Left lobe of liver (tissue), 2 donors: Measurements from ENCODE around the gene BCKDHA. TPM values are rescaled to one million over a fixed set of nuclear protein-coding genes. Genes with fewer than 3 reads are reported as not detected.
"Not testable (repeated sequence)": the region's sequence is repeated elsewhere in the genome, so short reads cannot be mapped to it uniquely, and the experiment has no call there.

Source experiments
- ATAC-seq: fragments of 200-7000 bp; cut with Tn5 transposase; one replicate; pipeline ENCODE4 v1.9.1; 2020; ENCODE audit warnings: mild to moderate bottlenecking, moderate library complexity
- DNase-seq: peaks from one replicate; pipeline ENCODE4 v3.0.0-alpha.2; 2020; ENCODE audit warnings: low spot score
- total RNA-seq: library from RNA; stranded (reverse); gene quantifications from one replicate; pipeline ENCODE4 v1.2.1, GENCODE V29; 2021
- donor health status: DM: no; HTN: no; CAD: no; lungs with moderate emphysema.
- donor health status: DM: no; HTN: yes; CAD: no.

BCKDHA gene
- total RNA-seq, 1 donor from 2014 or later: 64.4 TPM

DNA sequence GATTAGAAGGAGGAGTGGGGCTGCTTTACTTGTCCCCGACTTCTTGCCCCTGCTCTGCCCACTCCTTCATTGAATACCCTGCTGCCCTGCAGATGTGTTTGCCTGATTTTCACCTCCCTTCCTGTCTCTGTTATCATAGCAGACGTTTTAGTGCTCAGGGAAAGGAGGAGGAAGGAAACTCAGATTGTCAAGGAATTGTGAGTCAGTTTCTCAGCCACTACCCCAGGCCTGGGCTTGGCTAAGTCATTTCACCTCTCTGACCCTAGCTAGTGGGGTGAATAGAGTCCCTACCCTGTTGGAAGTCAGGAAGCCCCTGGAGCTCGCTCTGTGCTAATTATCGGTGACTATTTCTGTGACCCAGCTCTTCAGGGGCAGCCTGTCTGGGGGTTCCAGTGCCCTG is 3.9 kb downstream of the BCKDHA start:
- no peak for DNase-seq
- no peak for ATAC-seq

GRCh38 chr19:41402010-41402409 is 4.4 kb downstream of the BCKDHA start:
- DNase-seq: no peak
- ATAC-seq: no peak

GRCh38 chr19:41403181-41403970 is 5.8 kb downstream of the BCKDHA start:
- no peak for DNase-seq
- ATAC-seq: peak; percentile 29

GRCh38 chr19:41405776-41406175 is 8.2 kb downstream of the BCKDHA start:
- no peak for ATAC-seq
- no peak for DNase-seq

DNA sequence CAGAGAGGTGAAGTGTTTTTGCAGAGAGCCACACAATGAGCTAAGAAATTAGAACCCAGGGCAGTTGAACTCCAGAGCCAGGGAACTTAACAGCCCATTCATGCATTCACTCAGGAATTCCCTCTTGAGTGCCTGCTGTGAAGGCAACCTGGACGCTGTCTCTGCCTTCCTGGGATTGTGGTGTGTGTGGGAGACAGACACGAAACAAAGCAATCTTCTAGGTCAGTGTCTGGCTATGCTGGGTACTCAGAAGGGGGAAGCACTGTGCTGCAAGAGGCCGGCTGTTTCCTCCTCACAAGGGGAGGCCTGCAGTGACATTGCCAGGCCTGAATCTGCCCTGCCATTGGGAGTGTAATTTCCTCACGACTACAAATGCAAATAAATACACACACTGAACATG is 9.7 kb downstream of the BCKDHA start:
- ATAC-seq (peak; percentile 44), DNase-seq (no peak)

DNA sequence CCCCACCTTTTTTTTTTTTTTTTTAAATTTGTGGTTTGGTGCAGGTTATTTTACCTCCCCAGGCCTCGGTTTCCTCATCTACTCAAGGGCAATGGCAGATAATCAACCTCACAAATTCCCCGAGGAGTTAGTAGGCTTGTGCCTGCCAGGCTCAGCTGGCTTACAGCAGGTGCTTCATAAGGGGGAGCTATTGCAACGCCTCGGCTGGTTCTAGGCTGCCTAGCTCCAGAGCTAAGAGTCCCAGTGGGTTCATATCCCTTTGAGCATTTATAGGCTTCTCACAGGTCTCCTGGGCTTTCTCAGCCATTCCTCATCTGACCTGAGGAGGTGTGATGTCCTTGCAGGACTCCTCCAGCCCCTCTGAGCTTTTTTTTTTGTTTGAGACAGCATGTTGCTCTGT is 10.6 kb downstream of the BCKDHA start:
- DNase-seq: no peak
- no peak for ATAC-seq

- not testable (repeated sequence) for ATAC-seq, DNase-seq
These were observed 11.2 kb downstream of the BCKDHA start for GRCh38 chr19:41408846-41409245.

- ATAC-seq: peak; percentile 93
- no peak for DNase-seq
These were observed 11.7 kb downstream of the BCKDHA start for GRCh38 chr19:41409288-41409687.

- DNase-seq (no peak), ATAC-seq (no peak)
These were observed 12.9 kb downstream of the BCKDHA start for GRCh38 chr19:41410336-41411054.

DNA sequence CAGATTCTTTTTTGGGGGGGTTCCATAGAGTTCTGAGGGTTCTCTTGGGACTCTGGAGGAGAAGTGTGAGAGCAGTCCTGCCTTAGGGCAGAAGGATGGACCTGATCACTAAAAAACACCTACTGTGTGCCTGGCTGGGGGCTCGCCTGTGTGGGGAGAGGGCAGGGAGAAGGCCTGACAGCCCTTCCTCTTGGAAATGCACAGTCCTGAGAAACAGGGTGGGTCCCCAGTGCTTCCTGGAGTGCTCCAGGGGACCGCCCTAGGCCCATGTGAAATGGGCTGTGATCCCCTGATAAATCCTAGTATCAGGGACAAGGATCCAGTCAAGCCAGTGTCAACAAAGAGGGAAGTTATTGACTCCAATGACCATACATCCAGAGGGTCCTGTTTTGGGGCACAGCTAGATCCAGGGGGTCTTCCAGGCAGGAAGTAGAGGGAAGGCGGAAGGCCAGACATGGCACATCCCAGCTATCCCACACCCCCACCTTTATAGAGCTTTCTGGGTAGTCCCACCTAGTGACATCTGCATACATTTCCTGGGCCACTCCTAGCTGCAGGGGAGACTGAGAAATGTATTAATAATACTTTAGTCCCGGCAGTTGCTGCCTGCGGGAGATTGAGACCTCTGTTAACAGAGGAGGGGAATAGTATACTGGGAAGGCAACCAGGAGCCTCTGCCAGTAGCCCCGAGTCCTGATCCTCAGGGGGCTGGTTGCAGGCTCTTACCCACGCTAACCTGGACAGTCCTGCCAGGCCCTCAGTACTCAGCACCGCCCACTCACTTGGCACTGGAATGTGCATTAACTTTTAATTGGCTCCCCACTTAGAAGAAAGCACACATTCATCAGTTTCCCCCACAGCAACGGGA is 13.7 kb downstream of the BCKDHA start:
- no peak for ATAC-seq

DNA sequence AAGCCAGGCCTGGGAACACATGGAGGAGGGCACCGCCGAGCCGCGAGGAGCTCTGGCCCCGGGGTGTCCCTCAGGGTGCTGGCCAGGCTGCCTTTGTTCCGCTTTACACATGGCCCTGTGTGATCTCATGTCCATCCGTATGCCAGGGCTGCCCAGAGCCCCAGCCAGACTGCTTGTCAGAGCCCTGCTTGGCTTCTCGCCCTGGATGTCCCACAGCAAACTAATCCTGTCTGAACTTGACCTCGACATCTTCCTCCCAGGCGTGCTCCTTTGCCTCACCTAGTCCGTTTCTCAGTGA is 14.3 kb downstream of the BCKDHA start:
- ATAC-seq (no peak), DNase-seq (no peak)

More for the DNA sequence above, 13.7 kb downstream of the BCKDHA start:
- no peak for DNase-seq

DNA sequence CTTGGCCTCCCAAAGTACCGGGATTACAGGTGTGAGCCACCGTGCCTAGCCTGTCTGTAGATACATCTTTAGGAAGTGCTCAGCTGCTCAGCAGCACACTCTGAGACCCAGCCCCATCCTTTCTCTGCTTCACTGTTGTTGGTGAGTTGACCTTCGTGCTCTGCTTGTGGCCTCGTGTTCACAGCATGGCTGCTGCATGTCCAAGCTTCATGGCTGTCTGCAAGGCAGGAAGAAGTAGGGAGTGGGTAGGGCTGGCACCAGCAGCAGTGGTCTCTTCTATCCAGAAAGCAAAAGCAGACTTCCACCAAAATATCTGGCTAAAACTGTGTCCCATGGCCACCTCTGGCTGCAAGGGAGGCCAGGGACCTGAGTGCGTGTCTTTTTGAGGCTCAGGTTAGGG is 15.3 kb downstream of the BCKDHA start:
- ATAC-seq: no peak
- no peak for DNase-seq

DNA sequence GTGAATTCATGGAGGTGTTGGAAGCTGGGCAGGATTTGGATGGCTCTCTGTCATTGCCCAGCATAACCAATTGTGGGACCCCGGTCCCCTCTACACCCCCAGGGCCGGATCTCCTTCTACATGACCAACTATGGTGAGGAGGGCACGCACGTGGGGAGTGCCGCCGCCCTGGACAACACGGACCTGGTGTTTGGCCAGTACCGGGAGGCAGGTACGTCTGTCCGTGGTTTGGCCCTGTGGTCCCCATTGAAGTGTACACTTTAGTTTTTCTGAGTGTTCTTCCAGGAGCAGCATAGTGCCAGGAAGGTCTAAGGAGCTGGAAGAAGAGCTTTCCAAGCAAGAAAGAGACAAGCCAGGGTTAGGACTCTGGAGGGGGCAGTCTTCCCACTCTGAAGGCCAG is 16.3 kb downstream of the BCKDHA start:
- DNase-seq (no peak), ATAC-seq (no peak)

DNA sequence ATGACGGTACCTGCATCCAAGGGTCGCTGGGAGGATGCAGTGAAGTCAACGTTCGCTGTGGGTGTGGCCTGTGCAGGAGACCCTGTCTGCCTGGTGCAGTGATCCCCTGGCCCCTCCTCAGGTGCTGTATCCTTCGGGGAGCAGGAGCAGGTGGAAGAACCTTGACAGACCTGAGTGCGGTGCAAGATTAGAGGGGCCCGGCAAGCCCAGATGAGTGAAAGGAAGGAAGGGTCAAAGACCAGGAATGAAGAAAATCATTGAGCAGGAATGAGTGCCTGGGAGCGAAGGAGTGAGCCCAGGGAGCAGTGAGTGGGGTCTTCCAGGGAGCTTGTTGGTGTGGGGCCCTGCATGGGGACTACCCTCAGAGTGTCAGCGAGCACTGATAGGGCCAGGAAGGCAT is 16.8 kb downstream of the BCKDHA start:
- ATAC-seq (no peak), DNase-seq (no peak)

DNA sequence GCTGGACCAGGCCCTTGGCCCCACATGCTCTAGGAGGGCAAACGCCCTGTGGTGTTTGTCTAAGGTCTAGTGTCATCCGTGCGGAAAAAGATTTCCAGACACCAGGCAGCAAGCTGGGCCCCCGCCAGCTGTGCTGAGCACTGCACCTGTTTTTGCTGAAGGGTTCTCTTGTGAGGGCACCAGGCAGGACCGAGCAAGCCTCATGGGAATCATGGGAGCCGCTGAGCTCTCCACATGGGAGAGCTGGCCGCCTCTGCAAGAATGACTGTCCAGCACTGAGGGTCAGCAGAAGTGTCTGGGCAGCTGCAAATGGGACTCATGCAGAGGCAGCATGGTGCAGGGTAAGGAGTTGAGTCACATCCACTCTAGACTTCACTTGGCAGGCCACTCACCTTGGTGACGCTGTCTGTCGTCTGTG is 17.5 kb downstream of the BCKDHA start:
- no peak for DNase-seq
- ATAC-seq: no peak

DNA sequence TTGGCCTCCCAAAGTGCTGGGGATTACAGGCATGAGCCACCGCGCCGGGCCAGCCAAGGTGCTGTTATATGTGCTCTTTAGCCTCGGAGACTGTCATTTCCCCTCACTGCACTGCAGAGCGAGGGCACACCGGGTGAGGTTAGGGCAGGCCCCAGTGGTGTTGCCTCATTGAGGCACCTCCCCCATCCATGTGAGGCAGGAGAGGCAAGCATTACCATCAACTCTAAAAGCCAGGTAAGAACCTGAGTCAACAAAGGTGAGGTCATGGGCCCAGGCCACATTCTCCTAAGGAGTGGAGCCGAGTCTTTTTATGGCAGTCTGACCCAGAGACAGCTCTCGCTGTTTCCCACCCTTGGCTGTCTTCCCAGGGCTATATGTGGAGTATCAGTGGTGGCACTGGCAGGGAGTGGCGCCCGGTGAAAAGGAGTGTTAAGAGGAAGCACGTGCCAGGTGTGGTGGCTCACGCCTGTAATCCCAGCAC is 18.6 kb downstream of the BCKDHA start:
- no peak for DNase-seq
- ATAC-seq: peak; percentile 13

GRCh38 chr19:41420101-41420880 is 22.7 kb downstream of the BCKDHA start:
- ATAC-seq: peak; percentile 52
- DNase-seq: no peak

- ATAC-seq: no peak
- DNase-seq: no peak
These were observed 23.7 kb downstream of the BCKDHA start for GRCh38 chr19:41421314-41421713.

- no peak for DNase-seq
- ATAC-seq: no peak
These were observed 24.4 kb downstream of the BCKDHA start for GRCh38 chr19:41421973-41422372.

DNA sequence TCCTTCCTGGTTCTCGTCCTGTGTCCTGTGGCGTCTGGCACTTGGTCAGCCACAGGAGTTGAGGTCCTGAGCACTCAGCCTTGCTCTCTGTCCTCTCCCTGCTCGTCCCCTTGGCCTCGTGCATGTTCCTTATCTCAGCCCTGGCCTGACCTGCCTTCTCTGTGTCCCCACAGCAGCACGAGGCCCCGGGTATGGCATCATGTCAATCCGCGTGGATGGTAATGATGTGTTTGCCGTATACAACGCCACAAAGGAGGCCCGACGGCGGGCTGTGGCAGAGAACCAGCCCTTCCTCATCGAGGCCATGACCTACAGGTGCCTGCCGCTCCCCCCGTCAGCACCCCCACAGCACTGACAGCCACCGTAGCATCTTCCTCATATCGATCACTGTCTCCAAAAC is 24.8 kb downstream of the BCKDHA start:
- ATAC-seq (no peak), DNase-seq (no peak)

DNA sequence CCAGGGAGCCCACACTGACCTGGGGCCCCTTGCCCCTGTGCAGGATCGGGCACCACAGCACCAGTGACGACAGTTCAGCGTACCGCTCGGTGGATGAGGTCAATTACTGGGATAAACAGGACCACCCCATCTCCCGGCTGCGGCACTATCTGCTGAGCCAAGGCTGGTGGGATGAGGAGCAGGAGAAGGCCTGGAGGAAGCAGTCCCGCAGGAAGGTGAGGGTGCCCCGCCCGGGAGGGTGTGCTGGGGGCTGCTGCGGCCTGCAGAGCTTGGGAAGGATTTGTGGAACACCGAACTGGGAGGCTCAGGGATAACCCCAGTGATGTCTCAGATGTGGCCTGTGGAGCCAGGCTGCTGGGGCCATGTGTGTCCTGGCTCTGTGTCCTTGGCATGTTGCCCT is 25.3 kb downstream of the BCKDHA start:
- DNase-seq (no peak), ATAC-seq (no peak)
